GM18867 (cell line): Measurements from ENCODE around the gene HRH4.

Source experiments
- ATAC-seq: cut with Tn5 transposase; IDR thresholded peaks from one replicate; pipeline ENCODE4 v1.9.1; 2021; ENCODE audit warnings: mild to moderate bottlenecking, moderate library complexity; ENCODE audit not compliant: unreplicated experiment

The HRH4 gene

GRCh38 chr18:24504401-24504800 lies 44.0 kb downstream of the HRH4 start:
- ATAC-seq = no peak

- ATAC-seq = no peak
Measured at GRCh38 chr18:24506175-24506574, 45.7 kb downstream of the HRH4 start.

- no peak for ATAC-seq
Measured at GRCh38 chr18:24509435-24509834, 49.0 kb downstream of the HRH4 start.

GRCh38 chr18:24514439-24514838 lies 54.0 kb downstream of the HRH4 start:
- peak; percentile 85 for ATAC-seq

GRCh38 chr18:24515721-24516120 lies 55.3 kb downstream of the HRH4 start:
- no peak for ATAC-seq

- ATAC-seq = no peak
Measured at GRCh38 chr18:24516261-24516660, 55.8 kb downstream of the HRH4 start.

GRCh38 chr18:24517554-24517953 lies 57.1 kb downstream of the HRH4 start:
- no peak for ATAC-seq

GRCh38 chr18:24518596-24518995 lies 58.2 kb downstream of the HRH4 start:
- ATAC-seq = no peak
